ENCODE results near the gene MFSD6L. TPM values are rescaled to one million over a fixed set of nuclear protein-coding genes. Genes with fewer than 3 reads are reported as not detected.

The MFSD6L gene
- total RNA-seq, 2 donors from 2014 or later = 0.41 to 1.9 TPM

- H3K9me3 ChIP-seq = no peaks in the 10 kb centered on the region
- no peaks in the 10 kb centered on the region for H3K36me3 ChIP-seq
- TF ChIP-seq CTCF (IDR thresholded peaks at IDR 0.05) (no peak), POLR2AphosphoS5 (IDR thresholded peaks at IDR 0.05) (no peak), POLR2A (IDR thresholded peaks at IDR 0.05) (no peak)
- no peaks in the 10 kb centered on the region for H3K27me3 ChIP-seq (replicated peaks; ENCODE audit: insufficient read depth)
- intact Hi-C loops (cut with DNase I) = no loop called here
- no peaks in the 10 kb centered on the region for H3K4me1 ChIP-seq (replicated peaks)
- whole genome bisulfite sequencing = 79% methylated on average over 12 of the region's 12 CpGs
- no peak for DNase-seq (ENCODE audit: low spot score)
- H3K4me3 ChIP-seq = no peak overlapping the region
- H3K27ac ChIP-seq = no peak overlapping the region
Observed at GRCh38 chr17:8753136-8753975, 45.8 kb downstream of the MFSD6L start.

GRCh38 chr17:8749616-8750015 is 49.5 kb downstream of the MFSD6L start:
- WGBS = 59% methylated on average over 3 of the region's 3 CpGs
- DNase-seq (ENCODE audit: low spot score) = no peak
- Histone ChIP-seq H3K27me3 (replicated peaks; ENCODE audit: insufficient read depth) (no peaks in the 10 kb centered on the region), H3K4me3 (no peak overlapping the region), H3K27ac (no peak overlapping the region), H3K4me1 (replicated peaks) (peaks cover 3% of the 10 kb centered on the region), H3K36me3 (no peaks in the 10 kb centered on the region), H3K9me3 (no peaks in the 10 kb centered on the region)
- intact Hi-C loops (cut with DNase I) = loop anchor here (5.0 kb wide), 1 partner anchor 177 kb away; no protein-coding TSS in a partner anchor
- TF ChIP-seq CTCF (IDR thresholded peaks at IDR 0.05) = no peak
- no peak for TF ChIP-seq POLR2AphosphoS5 (IDR thresholded peaks at IDR 0.05)
- no peak for TF ChIP-seq POLR2A (IDR thresholded peaks at IDR 0.05)

- intact Hi-C loops (cut with DNase I) = loop anchor here (2.0 to 5.0 kb wide), 2 partner anchors 175 to 337 kb away; no protein-coding TSS in a partner anchor
- DNase-seq (ENCODE audit: low spot score) = no peak
- 72% methylated on average over 3 of the region's 3 CpGs for WGBS
- peaks cover 3% of the 10 kb centered on the region for H3K4me1 ChIP-seq (replicated peaks)
- H3K4me3 ChIP-seq = no peak overlapping the region
- H3K9me3 ChIP-seq = no peaks in the 10 kb centered on the region
- no peak overlapping the region for H3K27ac ChIP-seq
- H3K36me3 ChIP-seq = no peaks in the 10 kb centered on the region
- H3K27me3 ChIP-seq (replicated peaks; ENCODE audit: insufficient read depth) = no peaks in the 10 kb centered on the region
- TF ChIP-seq POLR2AphosphoS5 (IDR thresholded peaks at IDR 0.05) (no peak), POLR2A (IDR thresholded peaks at IDR 0.05) (no peak), CTCF (IDR thresholded peaks at IDR 0.05) (no peak)
Observed at GRCh38 chr17:8747742-8748141, 51.4 kb downstream of the MFSD6L start.

Other genes starting within 250 kb of the MFSD6L start
- 10 to 100 TPM; 48.6 to 56.6 TPM for gene MYH10, start 168.6 kb downstream of the MFSD6L start, total RNA-seq
- gene CCDC42, start 54.5 kb downstream of the MFSD6L start, total RNA-seq = 10 to 100 TPM in 1 of 2 donors, not detected in 1; 12.2 TPM
- gene SPDYE4, start 40.8 kb downstream of the MFSD6L start, total RNA-seq = under 1 TPM in 1 of 2 donors, not detected in 1; 0.91 TPM
- gene PIK3R6, start 68.3 kb upstream of the MFSD6L start, total RNA-seq = 1 to 10 TPM in 1 of 2 donors, under 1 TPM in 1; 0.18 to 2.6 TPM
- gene PIK3R5, start 166.3 kb upstream of the MFSD6L start, total RNA-seq = 10 to 100 TPM in 1 of 2 donors, 1 to 10 TPM in 1; 3.2 to 10.4 TPM
- 10 to 100 TPM in 1 of 2 donors, 1 to 10 TPM in 1; 9.2 to 11.4 TPM for gene NTN1, start 222.1 kb upstream of the MFSD6L start, total RNA-seq

Measured in prostate gland (tissue), 2 donors.